ENCODE measurements around the gene ORM1.

Gene ORM1

DNA sequence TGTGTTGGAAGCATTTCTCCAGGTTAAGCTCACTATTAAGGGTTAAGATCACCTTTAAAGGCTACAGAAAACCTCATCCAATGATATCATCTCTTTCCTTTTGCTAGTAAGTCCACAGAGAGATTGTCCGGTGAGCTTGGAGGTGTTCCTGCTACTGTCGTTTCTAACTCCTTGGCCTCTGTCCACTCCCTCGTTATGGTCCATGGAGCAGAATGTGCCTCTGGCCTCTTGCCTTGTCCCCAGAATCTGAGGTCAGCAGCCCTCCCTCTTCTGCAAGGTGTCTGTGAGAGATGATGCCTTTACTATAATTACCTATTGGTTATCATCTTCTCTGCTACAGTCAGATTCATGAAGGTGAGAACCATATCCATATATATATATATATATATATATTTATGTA lies 21.8 kb downstream of the ORM1 start:
- no peak for DNase-seq

DNA sequence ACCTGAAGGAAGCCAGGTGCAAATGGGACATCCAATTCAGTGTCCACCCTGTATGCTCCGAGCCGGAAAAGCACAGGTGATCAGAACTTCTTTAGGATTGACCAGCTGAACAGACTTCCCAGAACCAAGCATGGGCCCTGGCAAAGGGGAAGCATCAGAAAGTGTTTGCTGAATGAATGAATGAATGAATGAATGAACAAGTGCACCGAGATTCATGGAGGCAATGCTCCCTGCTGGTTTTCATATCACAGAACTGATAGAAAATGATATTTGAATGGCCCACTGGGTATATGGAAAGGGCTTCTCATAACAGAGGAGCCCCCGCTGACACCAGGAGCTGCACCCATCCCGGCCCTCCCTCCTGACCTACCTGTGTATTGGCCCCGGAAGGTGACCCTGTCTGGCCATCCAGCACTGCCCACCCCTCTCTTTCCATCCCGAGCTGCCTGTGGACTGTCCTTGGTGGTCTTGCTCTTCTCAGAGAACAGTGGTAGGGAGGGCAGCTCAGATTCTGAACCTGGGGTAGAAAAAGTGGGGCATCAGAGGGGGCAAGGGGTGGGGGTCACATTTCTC lies 22.7 kb downstream of the ORM1 start:
- DNase-seq, result no peak

DNA sequence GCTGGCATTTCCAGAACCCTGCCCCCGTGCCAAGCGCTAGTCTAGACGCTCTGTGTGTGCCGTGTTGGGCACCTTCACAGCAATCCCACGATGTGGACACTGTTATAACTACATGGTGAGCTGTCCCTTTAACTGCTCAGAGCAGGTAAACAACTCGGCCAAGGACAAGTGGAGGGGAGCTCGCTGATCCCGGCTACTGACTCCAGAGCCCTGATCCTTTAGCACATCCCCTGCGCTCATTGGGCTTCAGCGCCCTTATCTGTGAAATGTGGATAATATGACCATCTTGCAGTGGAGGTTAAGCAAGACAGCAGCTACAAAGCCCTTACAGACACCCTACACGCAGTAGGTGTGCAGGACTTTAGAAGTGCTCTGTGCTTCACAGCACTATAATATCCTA lies 23.2 kb downstream of the ORM1 start:
- no peak for DNase-seq

DNA sequence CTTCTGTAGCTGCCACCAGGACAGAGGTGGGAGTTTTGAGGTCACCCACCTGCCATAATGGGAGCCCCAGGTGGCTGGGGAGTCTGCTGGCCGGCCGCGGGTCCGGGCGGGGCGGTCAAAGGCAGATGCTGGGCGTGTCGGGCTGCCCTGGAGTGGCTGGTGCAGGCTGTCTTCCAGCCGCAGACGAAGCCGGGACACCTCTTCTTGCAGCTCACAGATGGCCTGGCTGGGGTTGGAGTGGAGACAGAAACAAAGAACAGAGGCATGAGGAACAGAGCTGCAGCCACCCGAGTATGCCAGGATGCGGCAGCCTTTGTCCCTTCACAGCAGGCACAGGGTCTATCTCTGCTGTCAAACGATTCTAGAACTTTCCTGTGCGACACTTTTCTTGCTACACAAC lies 24.8 kb downstream of the ORM1 start:
- no peak for DNase-seq

DNA sequence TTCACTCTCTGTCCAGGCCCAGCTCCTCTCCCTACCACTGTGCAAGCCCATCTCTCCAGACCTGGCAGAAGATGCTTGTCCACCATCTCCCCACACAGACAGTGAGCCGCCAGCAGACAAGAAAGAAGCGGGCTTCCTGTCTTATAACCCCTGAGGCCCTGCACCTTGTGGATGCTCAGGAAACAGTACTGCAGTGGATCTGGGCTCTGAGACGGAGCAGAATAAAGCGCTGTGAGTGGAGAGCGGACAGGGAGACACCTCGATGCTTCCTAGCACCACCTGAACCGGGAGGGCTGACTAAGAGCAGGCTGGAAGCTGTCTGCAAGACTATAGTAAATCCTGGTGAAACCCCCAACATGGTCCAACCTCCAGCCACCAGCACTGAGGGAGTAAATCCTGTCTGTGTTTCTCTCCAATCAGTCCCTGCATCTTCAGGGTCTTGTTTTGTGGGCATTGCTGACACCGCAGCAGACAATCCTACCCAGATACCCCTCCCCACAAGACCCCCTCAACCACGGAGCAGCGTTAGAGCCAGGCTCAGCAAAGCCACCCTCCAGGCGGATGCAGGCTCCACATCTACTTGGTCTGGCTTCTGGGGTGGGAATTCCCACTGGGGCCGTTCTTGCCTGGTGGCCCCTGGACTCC lies 25.5 kb downstream of the ORM1 start:
- no peak for DNase-seq

DNA sequence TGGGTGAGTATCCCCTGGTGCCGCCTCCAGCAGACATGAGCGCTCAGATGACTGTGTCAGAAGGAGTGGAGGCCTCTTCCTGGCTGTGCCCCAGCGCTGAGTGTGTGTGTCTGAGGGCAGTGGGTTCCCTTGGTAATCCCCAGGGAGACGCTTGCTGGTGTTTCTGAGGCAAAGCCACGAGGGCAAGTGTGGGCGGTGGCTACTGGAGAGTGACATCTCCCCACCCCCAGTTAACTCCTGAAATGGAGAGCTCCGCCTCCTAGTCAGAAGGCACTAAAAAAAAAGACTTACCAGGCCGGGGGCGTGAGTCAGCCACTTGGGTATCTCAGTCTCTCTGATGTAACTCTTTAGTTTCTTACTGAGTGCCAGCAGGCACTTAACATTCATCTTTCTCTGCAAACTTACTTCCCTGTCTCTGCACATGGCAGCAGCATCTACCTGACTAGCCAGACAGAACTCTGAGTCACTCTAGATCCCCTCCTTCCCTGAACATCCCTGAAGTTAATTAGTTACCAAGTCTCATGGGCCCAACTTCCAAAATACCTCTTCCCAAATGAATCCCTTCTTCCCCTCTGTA lies 26.1 kb downstream of the ORM1 start:
- DNase-seq, result no peak

DNA sequence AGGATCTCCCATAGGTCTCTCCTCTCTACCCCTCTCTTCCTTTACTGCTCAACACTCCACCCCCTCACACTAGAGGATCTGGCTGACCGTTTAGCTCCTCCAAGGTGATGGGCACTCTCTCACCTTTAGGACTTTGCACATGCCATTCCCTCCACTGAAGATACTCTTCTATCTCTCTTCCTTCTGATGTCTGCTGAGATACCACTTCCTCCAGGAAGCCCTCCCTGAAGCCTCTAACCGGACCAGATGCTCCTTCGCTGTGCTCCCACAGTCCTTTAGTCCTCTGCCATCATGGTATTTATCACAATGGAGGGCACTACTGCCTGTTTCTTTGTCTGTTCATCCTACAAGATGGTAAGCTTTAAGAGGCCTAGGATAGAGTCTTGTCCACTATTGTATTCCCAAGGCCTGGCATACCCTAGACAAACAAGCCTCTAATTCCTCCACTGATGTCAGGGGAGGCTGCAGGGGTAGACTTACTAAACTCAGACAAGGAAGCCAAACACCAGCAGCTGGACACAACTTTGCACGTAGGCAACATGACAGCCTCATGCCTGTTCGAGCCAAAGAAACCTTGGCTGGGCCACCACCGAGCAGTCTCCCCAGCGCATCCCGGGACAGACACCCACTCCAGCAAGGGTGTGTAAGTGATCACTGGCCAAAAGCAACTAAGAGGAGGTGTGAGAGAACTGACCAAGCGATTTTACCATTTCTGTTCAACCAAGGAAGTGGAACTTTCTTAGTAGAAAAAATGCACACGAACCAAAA lies 27.0 kb downstream of the ORM1 start:
- DNase-seq, result no peak

DNA sequence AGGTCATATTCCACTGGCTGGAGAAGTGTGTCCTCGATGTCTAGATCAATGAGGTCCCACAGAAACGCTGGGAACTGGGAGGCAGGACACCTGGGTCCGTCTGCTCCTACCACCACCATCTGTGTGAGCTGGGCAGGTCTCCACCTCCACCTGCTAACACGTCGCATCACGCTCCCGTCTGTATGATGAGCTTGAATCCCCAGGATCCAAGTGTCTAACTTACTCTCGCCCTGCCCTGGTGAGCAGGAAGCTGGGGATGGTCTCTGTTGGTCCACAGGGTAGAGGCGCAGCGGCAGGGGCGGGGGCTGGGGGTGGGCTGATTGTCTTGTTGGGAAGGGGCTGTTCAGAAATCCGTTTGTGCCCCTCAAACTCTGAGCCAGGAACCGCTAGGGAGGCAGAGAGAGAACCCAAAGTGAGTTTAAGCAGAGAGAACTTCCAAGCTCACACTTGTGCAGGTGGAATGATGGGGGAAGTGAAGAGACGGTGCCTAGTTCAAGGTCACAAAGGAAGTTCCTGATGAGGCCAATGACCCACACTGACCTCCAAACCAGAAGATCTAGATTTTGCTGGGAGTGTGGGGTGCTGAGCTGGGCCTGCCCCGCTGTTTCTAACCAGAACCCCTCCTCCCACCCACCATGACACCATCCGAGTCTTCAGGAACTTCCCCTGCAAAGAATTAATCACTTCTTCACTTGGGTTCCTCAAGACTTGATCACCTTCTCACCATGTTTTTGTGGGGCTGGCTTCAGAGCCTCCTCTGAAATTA lies 27.9 kb downstream of the ORM1 start:
- DNase-seq, result no peak

DNA sequence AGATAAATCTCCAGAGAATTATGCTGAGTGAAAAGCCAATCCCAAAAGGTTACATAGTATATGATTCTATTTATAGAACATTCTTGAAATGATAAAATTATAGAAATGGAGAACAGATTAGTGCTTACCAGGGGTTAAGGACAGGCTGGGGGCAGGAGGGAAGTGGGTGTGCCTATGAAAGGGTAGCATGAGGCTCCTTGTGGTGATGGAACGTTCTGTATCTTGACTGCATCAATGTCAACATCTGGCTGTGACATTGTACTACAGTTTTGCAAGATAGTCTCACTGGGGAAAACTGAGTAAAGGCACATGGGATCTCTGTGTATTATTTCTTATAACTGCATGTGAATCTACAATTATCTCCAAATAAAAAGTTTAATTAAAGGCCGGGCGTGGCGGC lies 29.0 kb downstream of the ORM1 start:
- DNase-seq, result no peak

DNA sequence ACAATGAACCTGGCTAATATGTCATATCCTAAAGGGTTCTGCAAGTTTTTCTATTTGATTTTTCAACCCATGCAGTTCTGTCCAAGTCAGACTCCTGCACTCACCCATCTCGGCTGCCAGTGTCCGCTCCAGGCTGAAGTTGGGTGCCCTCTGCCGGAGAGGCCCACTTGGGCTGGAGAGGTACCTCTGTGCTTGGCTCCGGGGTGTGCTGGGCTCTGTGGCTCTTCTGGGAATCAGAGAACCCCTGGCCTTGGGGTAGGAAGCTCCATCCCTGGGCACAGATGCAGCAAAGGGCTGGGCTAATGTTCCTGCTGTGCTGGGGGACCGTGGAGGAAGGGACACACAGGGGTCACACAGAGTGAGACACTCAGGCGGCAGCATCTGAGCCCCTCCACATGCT lies 32.9 kb downstream of the ORM1 start:
- DNase-seq, result no peak

DNA sequence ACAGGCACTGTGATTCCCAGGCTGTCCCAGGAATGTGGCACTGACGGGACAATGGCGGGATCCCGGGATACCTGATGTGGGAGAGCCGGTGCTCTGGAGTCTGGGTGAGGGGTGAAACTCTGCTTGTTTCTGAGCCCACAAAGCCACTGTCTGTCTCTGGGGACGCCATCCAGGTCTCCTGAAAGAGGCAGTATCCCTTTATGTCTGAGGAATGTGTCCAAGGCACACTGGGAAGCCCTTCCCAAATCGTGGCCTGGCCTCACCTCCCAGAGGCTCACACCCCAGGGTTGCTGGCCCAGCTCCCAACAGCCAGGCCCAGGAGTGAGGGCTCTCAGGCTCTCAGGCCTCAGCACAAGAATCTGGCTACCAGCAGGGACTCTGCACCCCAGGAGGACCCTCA lies 33.9 kb downstream of the ORM1 start:
- DNase-seq, result no peak

DNA sequence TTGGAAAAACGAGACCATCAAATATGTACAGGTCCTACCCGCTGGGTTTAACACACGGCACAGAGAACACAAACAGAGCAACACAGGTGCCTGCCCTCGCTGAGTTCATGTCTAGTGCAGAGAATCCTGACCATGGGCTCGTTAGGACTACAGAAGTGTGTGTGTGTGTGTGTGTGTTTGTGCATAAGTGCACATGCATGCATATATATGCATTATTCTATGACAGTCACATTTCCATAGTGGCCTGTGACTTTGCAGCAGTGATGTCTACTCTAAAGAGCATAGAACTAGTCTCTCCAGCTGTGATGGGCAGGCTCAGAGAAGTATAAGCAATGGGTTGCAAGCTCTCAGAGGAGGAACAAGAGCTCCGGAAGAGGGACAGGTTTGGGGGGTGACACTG lies 34.5 kb downstream of the ORM1 start:
- DNase-seq, result no peak

DNA sequence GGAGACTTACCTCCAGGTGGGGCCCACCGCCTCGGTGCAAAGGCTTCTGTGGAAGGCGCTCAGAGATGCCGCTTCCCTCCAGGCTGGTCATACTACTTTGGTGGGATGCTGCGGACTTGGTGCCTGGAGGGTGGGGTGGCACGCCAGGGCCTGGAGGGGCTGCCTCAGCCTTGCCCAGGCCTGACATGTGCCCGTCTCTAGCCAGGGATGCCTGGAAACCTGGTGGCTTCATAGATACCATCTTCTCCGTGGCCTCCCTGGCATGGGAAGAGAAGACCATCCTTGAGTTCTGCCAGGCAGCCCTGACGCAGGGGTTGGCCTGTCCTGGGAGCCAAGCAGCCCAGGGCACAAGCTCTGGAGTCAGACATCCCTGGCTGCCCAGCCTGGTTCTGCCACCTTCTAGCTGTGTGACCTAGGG lies 35.0 kb downstream of the ORM1 start:
- DNase-seq, result no peak

DNA sequence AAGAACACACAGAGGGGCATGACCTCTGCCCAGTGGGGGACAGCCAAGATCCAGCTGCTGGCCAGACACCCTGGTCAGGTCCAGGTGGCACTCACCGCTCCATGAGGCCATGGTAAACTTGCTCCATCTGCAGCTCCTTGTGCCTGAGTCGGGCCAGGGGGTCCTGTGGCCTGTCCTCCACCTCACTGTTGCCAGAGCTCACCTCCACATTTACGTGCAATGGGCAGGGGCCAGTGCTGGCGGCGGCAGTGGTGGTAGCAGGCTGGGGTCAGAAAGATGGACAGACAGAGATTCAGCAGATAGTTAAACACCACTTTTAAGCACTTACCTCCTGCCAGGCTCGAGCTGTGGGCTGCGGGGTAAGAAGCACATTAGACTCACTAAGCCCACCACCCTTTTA lies 36.9 kb downstream of the ORM1 start:
- DNase-seq, result no peak

DNA sequence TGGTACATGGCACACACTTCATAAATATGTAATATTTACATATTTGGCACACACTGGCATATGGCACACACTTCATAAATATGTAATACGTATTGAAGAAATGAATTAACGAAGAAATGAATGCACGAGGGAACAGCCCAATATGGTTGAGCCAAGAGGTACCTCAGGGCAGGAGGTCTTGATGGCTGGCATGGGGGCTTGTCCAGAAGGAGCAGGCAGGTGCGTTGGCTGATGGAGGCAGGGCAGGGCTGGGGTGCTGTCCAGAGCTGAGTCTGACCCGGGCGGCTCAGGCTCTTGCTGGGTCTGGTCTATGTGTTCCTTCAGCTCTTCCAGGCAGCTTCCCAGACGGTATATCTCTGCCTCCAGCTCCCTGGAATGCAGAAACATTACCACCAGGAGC lies 38.6 kb downstream of the ORM1 start:
- DNase-seq, result no peak

DNA sequence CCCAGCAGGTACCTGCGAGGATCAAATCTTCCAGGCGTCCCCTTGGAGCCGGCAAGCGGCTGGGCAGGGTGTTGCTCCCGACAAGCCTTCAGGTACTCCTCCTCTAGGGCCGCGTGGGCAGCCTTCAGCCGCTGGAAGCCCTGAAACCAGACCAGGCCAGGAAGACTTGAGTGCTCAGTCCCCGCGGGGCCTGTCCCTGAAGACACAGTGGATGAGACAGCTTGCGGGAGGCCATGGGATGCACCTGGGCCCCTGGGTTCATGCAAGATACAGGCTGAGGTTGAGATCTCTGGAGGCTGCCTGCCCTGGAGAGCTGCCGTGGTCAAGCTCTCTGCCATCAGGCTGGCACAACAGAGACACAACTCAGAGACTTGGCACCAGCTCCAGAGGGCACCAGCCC lies 39.5 kb downstream of the ORM1 start:
- no peak for DNase-seq

DNA sequence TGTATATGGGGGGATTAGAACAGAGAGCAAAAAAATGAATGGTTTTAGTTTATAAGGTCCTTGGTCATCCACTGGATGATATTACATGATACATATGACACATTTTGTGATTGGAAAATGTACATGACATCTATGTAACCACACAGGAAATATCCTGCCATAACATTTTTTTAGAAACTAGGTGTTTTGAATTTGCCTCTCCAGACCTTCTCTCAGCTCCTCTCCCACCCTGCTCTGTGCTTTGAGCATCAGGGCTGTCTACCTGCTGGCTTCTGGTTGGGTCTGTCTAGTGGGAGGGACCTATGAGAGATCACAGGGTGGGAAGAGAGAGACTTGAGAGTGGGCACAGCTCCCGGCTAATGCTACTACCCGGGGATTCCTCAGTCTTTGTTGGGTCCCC lies 40.5 kb downstream of the ORM1 start:
- no peak for DNase-seq

DNA sequence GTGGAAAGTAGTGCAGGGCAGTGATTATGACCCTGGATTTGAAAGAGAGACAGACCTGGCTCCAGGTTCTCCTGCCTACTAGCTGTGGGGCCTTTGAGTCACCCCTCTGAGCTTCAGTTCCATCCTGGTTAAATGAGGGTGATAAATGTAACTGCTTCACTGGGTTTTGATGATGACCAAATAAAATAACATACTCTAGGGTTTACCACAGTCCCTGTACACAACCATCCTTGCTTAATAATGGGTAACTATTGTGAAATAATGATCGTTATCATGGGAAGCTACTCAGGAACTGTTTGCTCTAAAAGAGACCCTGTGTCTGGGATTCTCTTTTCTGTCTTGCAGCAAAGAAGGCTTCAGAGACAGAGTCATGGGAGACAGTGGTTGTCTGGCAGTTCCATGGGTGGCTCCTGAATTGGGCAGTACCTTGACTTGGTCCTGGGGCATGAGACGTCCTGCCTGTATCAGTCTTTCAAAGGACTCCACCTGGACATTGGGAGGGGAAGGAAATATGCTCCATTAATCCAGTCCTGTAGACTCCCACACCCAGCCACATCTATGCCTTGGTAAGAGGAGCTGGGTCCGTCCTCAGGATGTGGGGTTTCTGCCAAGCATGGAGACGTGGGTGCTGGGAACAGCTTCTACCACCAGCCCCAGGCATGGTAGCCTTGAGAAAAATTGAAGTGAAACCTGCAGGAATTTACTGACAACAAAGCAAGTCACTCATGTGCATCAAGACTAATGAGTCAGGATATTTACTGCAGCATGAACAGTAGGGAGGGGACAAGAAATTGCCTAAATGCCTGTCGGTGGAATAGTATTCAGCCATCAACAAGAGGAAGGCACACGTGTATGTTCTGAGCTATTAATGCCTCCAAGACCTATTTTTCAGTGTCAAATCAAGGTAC lies 41.5 kb downstream of the ORM1 start:
- DNase-seq, result no peak

DNA sequence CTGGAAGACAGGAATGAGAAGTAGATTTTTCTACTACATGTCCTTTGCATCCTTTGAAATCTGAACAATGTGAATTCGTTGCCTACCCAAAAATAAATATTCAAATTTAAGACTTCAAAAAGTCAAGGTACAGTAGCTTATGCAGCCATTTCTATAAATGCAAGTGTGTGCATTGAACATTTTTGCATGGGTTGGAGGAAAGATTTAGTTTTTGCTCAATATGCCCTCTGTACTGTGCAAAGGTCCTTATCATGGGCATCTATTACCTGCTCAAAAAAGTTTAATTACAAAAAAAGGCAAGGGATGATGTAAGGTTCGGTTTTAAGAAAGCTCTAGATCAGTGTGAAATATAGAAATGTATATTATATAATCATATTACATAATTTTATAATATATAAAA lies 42.3 kb downstream of the ORM1 start:
- DNase-seq, result no peak

DNA sequence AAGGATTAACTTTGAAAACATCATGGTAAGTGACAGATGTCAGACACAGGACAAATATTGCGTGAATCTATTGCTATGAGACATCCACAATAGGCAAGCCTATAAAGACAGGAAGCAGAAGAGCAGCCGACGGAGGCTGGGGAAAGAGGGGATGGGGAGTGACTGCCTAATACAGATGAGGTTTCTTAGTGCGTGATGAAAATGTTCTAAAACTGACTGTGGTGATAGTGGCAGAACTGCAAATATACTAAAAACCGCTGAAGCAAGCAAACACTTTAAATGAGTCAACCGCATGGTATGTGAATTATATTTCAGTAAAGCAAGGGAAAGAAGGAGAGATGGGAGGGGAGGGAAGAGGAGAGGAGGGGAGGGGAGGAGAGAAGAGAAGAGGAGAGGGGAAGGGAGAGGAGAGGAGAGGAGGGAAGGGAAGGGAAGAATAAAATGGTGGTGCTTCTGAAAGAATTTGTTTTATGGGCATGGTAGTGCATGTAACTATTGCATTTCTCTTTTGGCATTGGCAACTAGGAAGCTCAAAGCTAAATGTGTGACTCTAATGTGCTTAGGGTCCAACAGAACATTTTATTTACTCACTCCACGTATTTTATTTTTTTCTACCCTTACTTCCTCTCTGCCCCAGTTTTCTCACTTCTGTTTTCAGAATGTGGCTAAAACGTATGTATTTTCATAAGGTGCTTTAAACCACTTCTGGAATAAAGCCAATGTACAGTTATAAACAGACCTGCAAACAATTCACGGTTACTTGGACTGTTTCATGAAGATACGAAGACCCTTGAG lies 43.6 kb downstream of the ORM1 start:
- no peak for DNase-seq

DNA sequence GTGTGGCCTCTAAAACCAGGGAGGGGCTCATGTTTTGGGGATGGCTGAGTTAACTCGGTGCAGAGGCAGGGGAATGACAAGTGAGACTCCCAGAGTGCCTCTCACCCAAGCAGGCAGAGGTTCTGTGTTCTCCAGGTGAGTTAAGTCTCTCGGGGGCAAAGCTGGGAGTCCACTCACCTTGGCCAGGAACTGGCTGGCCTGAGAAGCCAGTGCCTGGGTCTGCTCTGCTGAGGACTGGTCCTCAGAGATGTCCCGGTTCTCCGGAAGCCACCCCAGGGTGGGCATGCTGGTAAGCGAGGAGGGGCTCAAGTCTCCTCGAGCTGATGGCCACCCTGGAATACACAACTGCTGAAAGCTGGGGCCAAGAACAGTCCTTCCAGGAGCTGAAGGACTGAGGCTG lies 44.5 kb downstream of the ORM1 start:
- no peak for DNase-seq

Measured in activated gamma-delta T cell (primary cell).